ENCODE results near the gene MFNG.
A peak's percentile ranks its signal among the peaks of the same experiment; 100 is the strongest.

The MFNG gene

DNA sequence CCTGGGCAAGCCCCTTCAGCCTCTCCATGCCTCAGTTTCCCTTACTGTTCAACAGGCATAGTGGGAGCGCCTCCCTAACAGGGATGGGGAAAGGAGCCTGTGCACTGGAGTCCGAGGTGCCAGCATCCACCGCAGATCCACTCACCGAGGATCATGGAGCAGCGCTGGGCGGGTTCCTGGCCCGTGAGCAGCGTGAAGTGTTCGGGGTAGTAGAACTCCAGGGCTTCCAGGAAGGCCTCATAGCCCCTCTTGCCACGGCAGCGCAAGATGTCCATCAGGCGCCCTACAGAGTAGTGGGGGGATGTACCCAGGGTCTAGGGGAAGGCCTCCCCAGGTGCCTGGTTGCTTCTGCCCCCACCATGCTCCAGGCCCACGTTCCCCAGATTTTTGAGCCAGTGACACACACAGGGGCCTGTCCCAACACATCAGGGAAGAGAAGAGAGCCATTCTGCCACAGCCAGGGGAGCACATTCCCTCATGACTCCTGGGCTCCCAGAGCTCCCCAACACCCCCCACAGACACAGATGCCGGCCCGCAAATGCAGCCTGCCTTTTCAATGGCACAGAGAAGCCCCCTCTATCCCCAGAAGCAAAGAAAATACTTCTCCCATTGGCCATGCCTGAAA, 31.8 kb upstream of the MFNG start:
- Histone ChIP-seq H3K27me3 (peaks cover 76 to 99% (median 96%) of the 10 kb centered on the region in 11 experiments), H3K27ac (no peak overlapping the region), H3K36me3 (no peaks in the 10 kb centered on the region), H3K9ac (no peak overlapping the region), H4K20me1 (peaks cover 0 to 30% (median 12%) of the 10 kb centered on the region in 11 experiments; a peak in 12 of 22 replicates), H3K9me3 (replicated peaks in 1 of 11) (no peaks in the 10 kb centered on the region), H3K4me1 (peaks cover 11 to 26% (median 15%) of the 10 kb centered on the region in 10 experiments), H3K4me2 (no peak overlapping the region), H3K4me3 (no peak overlapping the region)
- TF ChIP-seq Cebpa-rat (IDR thresholded peaks at IDR 0.05): no peak

GRCh38 chr22:37516456-37516855, 30.3 kb upstream of the MFNG start:
- no peaks in the 10 kb centered on the region for H3K9me3 ChIP-seq (replicated peaks in 1 of 11)
- no peak overlapping the region for H3K9ac ChIP-seq
- H3K36me3 ChIP-seq: no peaks in the 10 kb centered on the region
- H3K27me3 ChIP-seq: peaks cover 65 to 94% (median 88%) of the 10 kb centered on the region in 11 experiments
- H3K4me3 ChIP-seq: no peak overlapping the region
- H3K27ac ChIP-seq: no peak overlapping the region
- TF ChIP-seq Cebpa-rat (IDR thresholded peaks at IDR 0.05): no peak
- peaks cover 12 to 35% (median 26%) of the 10 kb centered on the region in 10 experiments for H3K4me1 ChIP-seq
- peaks cover 0 to 30% (median 12%) of the 10 kb centered on the region in 11 experiments; a peak in 12 of 22 replicates for H4K20me1 ChIP-seq
- no peak overlapping the region for H3K4me2 ChIP-seq

DNA sequence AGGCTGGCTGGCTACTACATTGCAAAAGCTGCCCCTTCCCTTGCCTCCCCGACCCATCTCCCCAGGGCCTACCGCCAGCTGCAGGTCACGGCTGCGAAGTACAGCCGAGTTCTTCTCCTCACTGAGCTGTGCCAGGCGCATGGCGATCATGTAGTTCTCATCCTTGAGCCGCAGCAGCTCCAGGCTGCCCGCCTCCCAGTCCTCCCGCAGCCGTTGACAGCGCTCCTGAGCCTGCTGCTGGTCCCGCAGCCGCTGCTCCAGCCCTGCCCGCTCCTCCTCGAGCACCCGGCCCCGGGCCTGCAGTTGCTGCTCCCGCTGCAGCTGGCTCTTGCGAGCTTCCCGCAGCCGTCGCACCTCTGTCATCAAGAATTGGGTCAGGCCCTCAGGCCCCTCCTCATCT, 29.7 kb upstream of the MFNG start:
- Histone ChIP-seq H3K9ac (no peak overlapping the region), H3K27ac (no peak overlapping the region), H3K27me3 (peaks cover 60 to 89% (median 82%) of the 10 kb centered on the region in 11 experiments), H4K20me1 (peaks cover 0 to 28% (median 12%) of the 10 kb centered on the region in 11 experiments; a peak in 12 of 22 replicates), H3K36me3 (no peaks in the 10 kb centered on the region), H3K4me3 (no peak overlapping the region), H3K9me3 (replicated peaks in 1 of 11) (no peaks in the 10 kb centered on the region), H3K4me2 (peak overlapping the region in 2 of 11 experiments; percentile 18 to 25; a peak in 2 of 22 replicates), H3K4me1 (peaks cover 13 to 36% (median 28%) of the 10 kb centered on the region in 10 experiments)
- no peak for TF ChIP-seq Cebpa-rat (IDR thresholded peaks at IDR 0.05)

GRCh38 chr22:37514526-37515051, 28.4 kb upstream of the MFNG start:
- TF ChIP-seq Cebpa-rat (IDR thresholded peaks at IDR 0.05): no peak
- no peak overlapping the region for H3K27ac ChIP-seq
- H4K20me1 ChIP-seq: peaks cover 0 to 21% (median 9%) of the 10 kb centered on the region in 11 experiments; a peak in 12 of 22 replicates
- peaks cover 13 to 42% (median 33%) of the 10 kb centered on the region in 10 experiments for H3K4me1 ChIP-seq
- no peak overlapping the region for H3K4me3 ChIP-seq
- no peak overlapping the region for H3K4me2 ChIP-seq
- H3K27me3 ChIP-seq: peaks cover 46 to 76% (median 69%) of the 10 kb centered on the region in 11 experiments
- H3K9ac ChIP-seq: no peak overlapping the region
- no peaks in the 10 kb centered on the region for H3K36me3 ChIP-seq
- H3K9me3 ChIP-seq (replicated peaks in 1 of 11): no peaks in the 10 kb centered on the region

GRCh38 chr22:37511395-37512104, 25.4 kb upstream of the MFNG start:
- Histone ChIP-seq H3K9me3 (replicated peaks in 1 of 11) (no peaks in the 10 kb centered on the region), H4K20me1 (peaks cover 0 to 5% (median 0%) of the 10 kb centered on the region in 11 experiments; a peak in 4 of 22 replicates), H3K4me2 (peak overlapping the region in 8 of 11 experiments; percentile 4 to 47 (median 40); a peak in 12 of 22 replicates), H3K4me1 (peaks cover 5 to 31% (median 24%) of the 10 kb centered on the region in 10 experiments; a peak in 19 of 20 replicates), H3K27ac (no peak overlapping the region), H3K36me3 (no peaks in the 10 kb centered on the region), H3K9ac (no peak overlapping the region), H3K27me3 (peaks cover 21 to 45% (median 39%) of the 10 kb centered on the region in 11 experiments), H3K4me3 (no peak overlapping the region)
- TF ChIP-seq Cebpa-rat (IDR thresholded peaks at IDR 0.05): no peak

DNA sequence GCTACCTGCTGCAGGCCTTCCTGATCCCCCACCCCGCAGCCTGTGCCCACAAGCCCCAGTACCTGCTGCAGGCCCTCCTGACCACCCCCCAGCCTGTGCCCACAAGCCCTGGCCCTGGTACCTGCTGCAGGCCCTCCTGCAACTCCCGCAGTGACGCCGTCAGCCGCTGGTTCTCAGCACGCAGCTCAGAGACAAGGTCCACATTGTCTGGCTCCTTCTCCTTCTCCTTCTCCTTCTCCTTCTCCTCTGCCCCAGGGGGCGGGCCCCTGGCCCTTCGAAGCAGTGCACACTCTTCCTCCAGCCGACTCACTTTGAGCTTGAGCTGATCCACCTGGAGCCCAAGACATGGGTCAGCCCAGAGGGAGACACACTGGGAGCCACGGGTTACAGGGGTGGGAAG, 23.9 kb upstream of the MFNG start:
- no peak for TF ChIP-seq Cebpa-rat (IDR thresholded peaks at IDR 0.05)
- Histone ChIP-seq H3K9me3 (replicated peaks in 1 of 11) (no peaks in the 10 kb centered on the region), H3K9ac (no peak overlapping the region; a peak in 1 of 22 replicates), H3K36me3 (no peaks in the 10 kb centered on the region), H3K4me3 (no peak overlapping the region), H3K4me2 (peak overlapping the region; percentile 29 to 69 (median 59); a peak in 21 of 22 replicates), H3K27ac (no peak overlapping the region), H4K20me1 (peaks cover 0 to 5% (median 0%) of the 10 kb centered on the region in 11 experiments; a peak in 2 of 22 replicates), H3K27me3 (peaks cover 7 to 31% (median 25%) of the 10 kb centered on the region in 11 experiments; a peak in 19 of 22 replicates), H3K4me1 (peaks cover 5 to 31% (median 24%) of the 10 kb centered on the region in 10 experiments; a peak in 19 of 20 replicates)

- Histone ChIP-seq H3K9ac (peak overlapping the region in 1 of 11 experiments; percentile 29; a peak in 1 of 22 replicates), H3K4me2 (no peak overlapping the region), H3K27ac (no peak overlapping the region), H3K4me3 (no peak overlapping the region), H3K4me1 (peaks cover 6 to 34% (median 25%) of the 10 kb centered on the region in 10 experiments; a peak in 19 of 20 replicates), H3K36me3 (no peaks in the 10 kb centered on the region), H3K9me3 (replicated peaks in 1 of 11) (no peaks in the 10 kb centered on the region), H3K27me3 (peaks cover 5 to 23% (median 18%) of the 10 kb centered on the region in 11 experiments; a peak in 19 of 22 replicates), H4K20me1 (peaks cover 0 to 5% (median 0%) of the 10 kb centered on the region in 11 experiments; a peak in 1 of 22 replicates)
- TF ChIP-seq Cebpa-rat (IDR thresholded peaks at IDR 0.05): no peak
Observed at GRCh38 chr22:37509059-37509860, 23.1 kb upstream of the MFNG start.

- Histone ChIP-seq H3K27ac (no peak overlapping the region), H3K36me3 (no peaks in the 10 kb centered on the region), H3K9ac (no peak overlapping the region), H3K4me1 (peaks cover 9 to 41% (median 26%) of the 10 kb centered on the region in 10 experiments), H3K9me3 (replicated peaks in 1 of 11) (no peaks in the 10 kb centered on the region), H3K27me3 (peaks cover 5 to 17% (median 12%) of the 10 kb centered on the region in 11 experiments; a peak in 18 of 22 replicates), H3K4me2 (no peak overlapping the region), H4K20me1 (peaks cover 0 to 10% (median 0%) of the 10 kb centered on the region in 11 experiments; a peak in 1 of 22 replicates), H3K4me3 (no peak overlapping the region)
- no peak for TF ChIP-seq Cebpa-rat (IDR thresholded peaks at IDR 0.05)
Observed at GRCh38 chr22:37508431-37508992, 22.3 kb upstream of the MFNG start.
